GM18868 (cell line): ENCODE results near the gene GNAT1.
"Not testable (repeated sequence)": the region's sequence is repeated elsewhere in the genome, so short reads cannot be mapped to it uniquely, and the experiment has no call there.

Experiments
- ATAC-seq: cut with Tn5 transposase; IDR thresholded peaks from one replicate; pipeline ENCODE4 v1.9.1; 2021; ENCODE audit warnings: mild to moderate bottlenecking, moderate library complexity; ENCODE audit not compliant: unreplicated experiment

The GNAT1 gene

DNA sequence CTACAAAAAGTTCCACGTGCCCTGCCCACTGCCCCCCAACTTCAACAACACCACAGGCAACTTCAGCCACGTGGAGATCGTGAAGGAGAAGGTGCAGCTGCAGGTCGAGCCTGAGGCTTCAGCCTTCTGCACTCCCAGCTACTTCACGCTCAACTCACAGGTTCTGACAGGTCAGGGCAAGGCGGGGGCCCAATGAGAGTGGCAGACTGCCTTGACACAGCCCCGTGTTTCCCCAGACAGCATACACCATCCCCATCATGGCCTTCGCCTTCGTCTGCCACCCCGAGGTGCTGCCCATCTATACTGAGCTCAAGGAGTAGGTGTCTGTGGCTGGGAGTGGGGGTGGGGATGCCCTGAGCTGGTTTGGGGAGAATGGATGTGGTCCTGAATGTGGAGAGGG, 26.3 kb downstream of the GNAT1 start:
- ATAC-seq: no peak

DNA sequence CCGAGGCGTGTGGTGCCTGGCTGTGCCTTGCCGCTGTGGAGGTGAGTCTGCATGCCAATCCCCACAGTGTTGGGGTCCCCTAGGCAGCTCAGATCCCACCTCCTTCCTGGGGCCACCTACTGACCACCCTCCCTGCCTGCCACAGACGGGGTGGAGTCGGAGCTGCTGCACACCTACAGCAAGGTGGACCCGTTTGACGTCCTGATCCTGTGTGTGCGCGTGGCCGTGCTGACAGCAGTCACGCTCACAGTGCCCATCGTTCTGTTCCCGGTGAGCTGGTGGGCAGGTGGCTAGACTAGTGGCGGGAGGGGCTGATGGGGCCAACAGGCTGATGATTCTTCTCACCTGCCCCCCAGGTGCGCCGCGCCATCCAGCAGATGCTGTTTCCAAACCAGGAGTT, 27.0 kb downstream of the GNAT1 start:
- no peak for ATAC-seq

DNA sequence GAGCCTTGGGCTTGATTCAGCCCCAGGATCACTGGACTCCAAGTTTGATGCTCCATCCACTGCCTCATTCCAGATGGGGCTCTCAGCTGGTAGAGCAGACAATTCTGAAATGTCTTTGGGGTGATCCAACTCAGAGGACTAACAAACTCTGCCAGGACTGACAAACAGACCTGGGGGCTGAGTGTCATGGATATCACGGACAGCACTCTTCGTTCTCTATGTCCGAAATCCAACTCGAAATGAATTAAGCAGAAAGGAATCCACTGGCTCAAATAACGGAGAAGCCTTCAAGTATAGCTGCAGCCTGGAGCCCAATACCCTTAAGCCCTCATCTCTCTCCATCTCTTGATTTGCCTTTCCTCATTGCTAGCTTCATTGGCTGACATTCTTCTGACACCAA, 27.9 kb downstream of the GNAT1 start:
- no peak for ATAC-seq

DNA sequence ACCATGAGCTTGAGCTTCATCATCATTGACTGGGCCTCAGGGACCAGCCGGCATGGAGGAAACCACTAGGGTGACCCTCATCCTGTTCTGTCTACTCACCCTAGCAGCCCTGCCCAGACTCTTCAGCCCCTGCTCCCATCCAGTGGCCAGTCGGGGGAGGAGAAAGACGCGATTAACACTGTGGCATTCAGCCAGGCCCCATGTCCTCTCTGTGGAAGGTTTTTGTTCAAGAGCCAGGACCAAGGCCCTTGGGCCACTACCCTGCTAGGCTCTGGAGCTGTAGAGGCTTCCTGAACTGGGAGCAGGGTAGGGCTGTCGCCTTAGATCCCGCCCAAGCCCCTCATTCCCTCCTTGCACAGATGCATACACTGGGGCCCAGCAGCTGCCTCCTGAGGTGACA, 28.7 kb downstream of the GNAT1 start:
- ATAC-seq: no peak

DNA sequence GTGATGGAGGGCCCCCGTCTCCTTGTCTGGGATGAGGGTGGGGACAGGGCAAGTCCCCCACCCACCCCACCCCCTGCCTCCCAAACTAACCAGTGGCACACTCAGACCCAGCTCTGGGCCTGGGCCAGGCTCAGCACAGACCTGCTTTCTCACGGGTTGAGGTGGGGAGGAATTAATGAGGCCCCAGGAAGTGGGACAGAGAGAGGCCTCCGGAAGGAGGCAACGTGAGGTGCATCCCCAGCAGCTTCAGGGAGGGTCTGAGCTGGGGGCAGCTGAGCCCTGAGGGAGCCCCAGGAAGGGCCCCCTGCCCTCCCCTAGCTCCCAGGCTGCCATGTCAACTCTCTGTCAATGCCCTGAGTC, 29.6 kb downstream of the GNAT1 start:
- ATAC-seq: no peak

DNA sequence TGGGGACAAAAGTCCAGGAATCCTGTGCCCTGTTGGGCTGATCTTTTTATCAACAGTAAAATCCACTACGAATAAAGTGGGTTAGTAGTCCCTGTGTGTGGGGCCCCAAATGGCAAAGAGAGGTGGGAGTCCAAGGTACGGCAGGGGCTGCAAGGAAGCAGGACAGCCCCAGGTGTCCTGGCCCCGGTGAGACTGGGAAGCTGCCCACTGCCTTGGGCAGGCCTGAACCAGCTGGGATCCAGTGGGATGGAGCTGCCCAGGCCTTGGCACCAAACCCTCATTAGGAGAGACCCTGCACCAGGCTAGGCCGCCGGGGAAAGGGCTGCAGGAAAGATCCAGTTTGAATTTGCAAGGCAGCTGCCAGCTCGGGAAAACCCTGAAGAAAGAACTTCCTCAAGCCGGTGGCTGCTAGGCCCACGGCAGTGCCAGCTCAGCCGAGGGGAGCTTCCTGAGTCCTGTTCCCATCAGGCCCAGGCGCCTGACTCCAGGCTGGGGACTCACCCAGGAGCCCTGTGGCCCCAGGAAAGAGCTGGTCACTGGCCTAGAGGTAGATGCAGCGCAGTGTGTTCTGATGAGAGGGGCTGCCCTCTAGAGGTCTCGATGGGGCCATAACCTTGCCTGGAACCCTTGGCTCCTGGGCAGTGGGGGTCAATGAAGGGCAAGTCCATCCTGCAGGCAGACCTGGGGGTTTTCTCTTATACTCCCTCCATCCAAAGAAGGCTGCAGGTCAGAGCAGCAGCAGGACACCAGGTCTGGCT, 30.2 kb downstream of the GNAT1 start:
- ATAC-seq: no peak

DNA sequence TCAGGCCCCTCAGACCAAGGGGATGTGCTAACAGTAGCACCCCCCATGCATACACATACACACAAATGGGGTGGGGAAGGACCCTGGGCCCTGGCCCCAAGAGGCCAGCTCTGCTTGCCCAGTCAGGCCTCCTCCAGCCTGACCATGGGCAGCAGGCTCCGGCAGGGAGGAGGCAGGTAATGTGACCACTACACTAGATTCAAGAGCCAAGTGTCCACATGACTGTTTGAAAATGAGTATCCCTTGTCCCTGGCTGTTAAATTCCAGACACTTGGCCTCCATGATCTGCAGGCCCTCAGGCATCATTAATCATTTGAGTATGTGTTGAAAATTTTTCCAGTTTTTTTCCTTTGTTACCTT, 30.7 kb downstream of the GNAT1 start:
- no peak for ATAC-seq

DNA sequence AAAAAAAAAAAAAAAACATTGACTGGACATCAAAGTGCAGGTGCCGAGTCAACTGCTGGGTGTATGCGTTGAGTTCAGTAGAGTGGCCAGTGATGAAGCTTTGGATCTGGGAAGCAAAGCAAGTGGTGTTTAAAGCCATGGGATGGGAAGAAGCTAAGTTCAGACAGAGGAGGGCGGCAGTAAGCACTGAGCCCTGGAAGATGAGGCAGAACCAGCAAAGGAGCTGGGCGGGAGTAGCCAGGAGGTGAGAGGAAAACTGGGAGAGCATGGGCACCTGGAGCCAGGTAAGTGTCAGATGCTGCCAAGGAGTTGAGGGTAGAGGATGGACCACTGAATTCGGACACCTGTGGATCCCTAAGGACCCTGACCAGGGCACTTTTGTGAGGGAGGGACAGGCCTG, 33.2 kb downstream of the GNAT1 start:
- ATAC-seq: no peak

DNA sequence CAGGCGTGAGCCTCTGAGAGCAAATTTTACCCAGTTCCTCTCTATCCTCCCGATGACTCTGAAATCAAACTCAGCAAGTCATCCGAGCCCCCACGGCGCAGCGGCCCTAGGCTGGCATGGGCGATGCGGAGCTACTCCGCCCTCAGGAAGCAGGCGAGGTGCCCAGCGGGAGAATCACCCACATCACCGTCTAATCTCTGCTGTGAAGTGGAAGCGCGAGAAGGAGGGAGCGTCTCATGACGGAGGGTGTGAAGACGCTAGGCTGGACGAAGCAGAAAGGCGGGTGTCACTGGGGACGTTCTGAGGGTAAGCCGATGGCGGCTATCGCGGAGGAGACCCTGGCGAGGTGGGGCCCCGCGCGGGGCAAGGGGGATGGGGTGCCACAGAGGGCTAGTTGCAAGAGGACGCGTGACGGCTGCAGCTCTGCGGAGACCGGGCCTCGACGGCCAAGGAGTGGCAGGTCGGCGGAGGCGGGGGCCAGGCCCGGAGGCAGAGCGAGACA, 35.5 kb downstream of the GNAT1 start:
- no peak for ATAC-seq

DNA sequence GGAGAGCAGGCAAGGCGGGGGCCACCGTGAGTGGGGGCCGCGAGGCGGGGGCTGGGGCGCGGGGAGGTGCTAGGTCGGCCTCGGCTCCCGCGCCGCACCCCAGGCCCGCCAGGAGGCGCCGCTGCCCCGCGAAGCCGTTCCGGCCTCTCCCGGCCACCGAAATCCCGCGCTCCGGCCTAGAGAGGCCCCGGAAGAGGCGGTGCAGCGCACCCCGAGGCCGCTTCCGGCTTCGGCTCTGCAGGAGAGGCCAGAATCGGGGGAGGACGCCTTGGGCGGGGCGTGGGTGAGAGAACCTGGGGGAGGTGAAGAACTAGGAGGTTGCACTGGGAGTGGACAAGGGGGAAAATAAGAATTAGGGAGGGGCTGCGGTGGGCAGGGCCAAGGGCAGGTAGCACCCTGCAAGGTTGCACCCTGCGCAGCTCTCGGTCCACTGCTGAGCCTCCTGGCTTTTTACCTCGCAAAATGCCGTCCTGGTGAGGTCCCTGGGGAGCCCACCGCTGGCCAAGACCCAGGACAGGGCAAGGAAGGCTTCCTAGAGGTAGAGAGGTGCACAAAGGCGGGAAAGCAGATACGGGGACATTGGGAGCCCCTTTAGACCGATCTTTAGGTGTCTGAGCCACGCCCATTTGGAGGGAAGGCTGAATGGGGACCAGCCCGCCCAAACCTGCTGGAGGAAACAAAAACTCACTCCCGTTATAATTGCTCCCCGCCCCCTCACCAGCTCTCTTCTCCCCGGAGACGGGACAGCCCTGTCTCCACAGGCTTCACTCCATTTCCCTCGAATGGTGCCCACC, 36.2 kb downstream of the GNAT1 start:
- ATAC-seq: peak; percentile 83

DNA sequence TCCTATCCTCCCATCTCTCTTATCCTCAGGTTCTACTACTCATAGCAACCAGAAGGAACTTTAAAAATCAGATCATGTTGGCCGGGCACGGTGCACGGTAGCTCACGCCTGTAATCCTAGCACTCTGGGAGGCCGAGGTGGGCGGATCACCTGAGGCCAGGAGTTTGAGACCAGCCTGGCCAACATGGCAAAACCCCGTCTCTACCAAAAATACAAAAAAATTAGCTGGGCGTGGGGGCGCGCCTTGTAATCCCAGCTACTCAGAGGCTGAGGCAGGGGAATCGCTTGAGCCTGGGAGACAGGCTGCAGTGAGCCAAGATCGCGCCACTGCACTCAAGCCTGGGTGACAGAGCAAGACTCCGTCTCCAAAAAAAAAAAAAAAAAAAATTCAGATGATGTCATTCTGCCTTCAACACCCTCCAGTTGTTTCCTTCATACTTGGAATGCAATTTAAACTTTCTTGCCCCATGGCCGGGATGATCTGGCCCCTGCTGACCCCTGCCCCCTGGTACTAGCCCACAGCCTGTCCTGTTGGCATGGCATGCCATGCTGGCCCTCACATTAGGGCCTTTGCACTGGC, 36.9 kb downstream of the GNAT1 start:
- ATAC-seq: not testable (repeated sequence)

DNA sequence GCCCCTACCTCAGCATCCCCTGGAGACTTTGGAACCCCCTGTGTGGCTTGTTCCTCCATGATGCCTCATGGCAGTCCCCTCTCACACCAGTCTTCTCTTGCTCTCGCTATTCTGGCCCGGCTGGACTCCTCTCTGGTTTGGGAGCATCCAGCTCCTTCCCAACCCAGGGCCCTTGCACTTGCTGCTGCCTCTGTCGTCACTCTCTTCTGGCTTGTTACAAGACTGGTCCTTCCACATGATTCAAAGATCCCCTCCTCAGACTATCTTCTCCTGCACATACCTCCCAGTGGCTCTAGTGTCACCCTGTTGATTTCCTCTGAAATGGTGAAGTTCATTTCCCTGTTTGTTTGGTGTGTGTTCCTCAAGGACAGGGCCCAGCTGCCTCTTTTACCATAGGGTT, 38.1 kb downstream of the GNAT1 start:
- ATAC-seq: no peak

DNA sequence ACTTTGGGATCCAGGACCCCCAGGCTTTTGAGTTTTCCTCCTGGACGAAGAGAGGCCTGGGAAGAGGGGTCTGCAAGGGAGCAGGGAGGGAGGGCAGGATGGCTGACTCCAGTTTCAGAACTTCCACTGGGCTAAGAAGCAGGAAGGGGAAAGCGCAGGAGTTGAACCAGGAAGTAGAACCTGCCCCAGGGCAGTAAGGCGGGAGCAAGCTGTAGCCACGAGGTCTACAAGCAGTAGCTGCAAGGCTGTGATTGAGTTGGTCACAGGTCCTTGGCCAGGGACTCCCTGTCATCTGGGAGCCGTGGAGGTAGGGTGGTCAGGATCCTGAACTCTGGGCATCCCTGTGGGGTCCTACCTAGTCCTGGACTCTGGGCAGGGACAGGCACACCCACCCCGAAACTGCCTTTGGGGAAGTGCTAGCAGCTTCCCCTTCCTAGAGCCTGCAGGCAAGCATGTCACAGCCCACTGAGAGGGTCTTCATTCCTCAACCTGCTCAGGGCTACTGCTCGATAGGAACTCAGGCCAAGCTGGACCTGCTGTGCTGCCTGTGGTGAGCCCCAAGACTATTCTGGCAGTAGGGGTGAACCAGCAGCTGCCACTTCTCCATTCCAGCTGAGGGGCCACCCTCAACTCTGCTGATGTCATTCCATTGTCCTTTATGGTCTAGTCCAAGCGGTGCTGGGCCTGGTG, 38.8 kb downstream of the GNAT1 start:
- ATAC-seq: no peak

DNA sequence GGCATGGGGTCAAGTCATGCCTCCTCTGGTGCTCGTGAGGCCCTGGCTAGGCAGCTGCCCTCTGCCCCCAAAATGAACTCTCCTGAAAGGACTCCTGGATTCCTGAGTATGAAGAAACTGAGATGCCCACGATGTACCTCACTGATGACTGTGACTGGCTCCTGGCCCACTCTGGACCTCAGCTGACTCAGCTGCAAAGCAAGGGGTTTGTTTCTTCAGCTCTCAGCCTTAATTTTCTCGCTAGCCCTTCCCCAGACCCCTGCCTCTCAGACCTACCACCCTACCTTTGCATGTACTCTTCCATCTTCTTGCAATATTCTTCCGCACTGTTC, 39.4 kb downstream of the GNAT1 start:
- no peak for ATAC-seq

DNA sequence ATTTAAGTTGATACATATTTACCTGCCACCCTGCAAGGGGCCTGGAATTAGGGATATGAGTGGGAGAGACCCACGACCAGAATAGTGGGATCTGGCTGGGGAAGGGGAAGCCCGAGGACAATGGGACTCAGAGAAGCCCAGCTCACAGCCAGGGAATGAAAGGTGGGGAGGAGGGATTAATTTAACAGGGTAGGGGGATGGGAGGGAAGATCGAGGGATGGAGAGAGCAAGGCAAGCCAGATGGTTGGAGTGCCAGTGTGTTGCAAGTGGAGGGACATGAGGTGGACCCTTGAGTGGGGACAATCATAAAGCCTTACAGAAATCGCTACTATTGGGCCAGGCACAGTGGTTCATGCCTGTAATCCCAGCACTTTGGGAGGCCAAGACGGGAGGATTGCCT, 40.2 kb downstream of the GNAT1 start:
- ATAC-seq: no peak

DNA sequence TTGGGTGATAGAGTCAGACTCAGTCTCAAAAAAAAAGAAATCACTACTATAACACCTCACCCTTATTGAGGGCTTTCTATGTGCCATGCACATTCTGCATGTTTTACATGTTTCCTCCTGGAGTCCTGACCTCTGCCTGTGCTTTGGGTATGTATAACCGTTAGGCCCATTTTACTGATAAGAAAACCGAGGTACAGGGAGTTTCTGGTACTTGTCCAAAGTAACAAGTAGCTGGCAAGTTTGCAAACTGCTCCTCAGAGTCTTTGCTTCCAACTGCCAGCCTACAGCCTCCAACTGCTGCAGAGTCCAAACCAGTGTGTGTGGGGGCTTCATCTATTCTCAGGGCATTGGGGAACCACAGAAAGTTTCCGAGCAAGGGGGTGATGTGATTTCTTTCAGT, 40.9 kb downstream of the GNAT1 start:
- ATAC-seq: no peak

DNA sequence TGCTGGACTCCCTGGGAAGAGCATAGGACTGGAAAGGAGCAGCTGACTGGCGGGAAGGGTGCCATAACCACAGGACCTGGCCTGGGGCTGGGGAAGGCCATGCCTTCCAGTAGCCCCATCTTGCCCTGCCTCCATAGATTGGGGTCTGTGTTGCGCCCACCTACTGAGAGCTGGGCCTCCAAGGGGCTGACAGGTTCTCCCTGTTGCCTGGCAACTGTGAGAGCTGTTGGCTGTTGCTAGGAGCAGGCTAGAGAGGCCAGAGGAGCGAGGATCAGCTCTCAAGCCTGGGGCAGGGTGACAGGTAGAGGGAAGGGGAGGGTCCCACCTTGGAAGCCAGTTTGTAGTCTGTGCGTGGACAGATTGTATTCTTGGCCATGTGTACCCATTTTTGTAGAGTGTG, 41.8 kb downstream of the GNAT1 start:
- ATAC-seq: no peak

DNA sequence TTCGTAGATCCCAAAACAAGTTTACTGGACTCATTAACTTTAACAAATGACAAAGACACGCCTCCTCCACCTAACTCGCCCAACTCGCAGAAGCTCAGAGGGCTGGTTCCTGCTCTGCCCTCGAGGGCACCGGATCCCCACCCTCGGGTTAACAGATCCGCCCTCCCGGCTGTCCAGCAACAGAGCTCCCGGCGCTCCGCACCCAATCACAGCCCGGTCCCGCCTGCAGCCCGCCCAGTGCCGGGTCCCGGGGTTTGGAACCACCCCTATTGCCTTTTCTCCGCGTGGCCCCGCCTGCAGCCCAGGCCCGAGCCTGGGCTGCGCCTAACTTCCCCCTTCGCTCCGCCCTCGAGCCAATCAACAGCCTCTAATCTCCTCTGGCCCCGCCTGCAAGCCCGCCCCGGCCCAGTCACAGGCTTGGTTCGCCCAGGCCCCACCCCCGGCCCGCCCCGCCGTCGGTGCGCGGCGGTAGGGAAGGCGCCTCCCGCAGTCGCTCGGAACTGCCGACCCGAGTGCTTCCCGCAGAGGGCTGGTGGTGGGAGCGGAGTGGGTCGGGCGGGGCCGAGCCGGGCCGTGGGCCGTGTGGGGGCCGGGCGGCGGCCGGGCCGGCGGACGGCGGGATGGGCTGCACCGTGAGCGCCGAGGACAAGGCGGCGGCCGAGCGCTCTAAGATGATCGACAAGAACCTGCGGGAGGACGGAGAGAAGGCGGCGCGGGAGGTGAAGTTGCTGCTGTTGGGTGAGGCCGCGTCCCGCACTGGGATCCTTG, 44.5 kb downstream of the GNAT1 start, which contains the start of gene GNAI2:
GNAI2 (plus strand) TSS at position 489 of the 768 bp plus-strand sequence; CDS start at position 621, 132 bp downstream.
- ATAC-seq: peak; percentile 91

DNA sequence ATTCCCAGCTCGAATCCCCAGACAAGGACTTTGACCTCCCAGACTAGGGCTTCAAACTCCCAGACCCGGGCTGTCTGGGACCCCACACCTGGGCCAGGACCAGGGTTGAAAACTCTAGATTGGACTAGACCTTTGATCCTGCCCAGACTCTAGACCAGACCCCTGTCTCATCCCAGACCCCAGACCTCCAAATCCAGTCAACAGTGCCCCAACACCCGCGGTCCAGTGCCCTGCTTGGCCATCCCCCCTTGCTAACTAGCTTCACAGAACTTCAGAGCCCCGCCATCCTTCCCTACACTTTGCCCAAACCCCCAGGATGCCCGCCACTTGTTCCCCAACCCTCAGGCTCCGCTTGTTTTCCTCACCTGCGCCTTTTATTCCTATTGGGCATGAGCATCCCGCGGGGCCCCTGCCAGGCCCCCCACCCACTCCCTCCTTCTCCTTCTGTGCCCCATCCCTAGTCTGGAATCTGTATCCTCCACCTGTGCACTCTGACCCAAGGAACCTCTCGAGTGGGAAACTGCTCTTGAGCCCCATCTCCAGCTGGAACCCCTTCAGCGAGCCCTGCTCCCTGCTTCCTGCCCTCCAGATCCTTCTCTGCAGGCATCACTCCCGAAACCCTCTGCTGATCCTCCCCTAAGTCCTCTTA, 45.2 kb downstream of the GNAT1 start:
- no peak for ATAC-seq

DNA sequence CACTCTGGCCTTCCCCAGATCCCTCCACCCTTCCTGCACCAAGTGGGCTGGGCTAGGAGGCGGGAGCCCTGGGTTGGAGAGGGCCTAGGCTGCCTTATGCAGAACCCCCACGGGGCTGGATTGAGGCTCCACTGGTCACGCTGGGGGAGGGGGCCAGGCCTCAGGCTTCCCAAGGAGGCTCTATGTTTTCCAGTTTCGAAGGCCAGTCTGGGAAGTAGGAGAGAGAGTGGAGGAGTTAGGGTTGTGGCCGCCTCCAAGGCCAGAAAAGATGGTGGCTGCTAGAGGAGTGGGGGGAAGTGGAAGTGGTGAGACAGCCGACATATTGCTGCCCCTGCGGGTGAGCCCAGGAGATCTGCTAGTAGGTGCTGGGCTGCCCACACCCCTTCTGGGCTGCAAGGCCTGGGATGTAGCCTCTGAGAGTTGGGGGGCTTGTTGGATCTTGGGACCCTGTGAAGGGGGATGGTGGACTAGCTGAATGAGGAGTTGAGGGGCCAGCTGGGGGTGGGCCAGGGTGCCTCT, 45.8 kb downstream of the GNAT1 start:
- no peak for ATAC-seq
